ENCODE measurements around the gene C21orf58.

Gene C21orf58

DNA sequence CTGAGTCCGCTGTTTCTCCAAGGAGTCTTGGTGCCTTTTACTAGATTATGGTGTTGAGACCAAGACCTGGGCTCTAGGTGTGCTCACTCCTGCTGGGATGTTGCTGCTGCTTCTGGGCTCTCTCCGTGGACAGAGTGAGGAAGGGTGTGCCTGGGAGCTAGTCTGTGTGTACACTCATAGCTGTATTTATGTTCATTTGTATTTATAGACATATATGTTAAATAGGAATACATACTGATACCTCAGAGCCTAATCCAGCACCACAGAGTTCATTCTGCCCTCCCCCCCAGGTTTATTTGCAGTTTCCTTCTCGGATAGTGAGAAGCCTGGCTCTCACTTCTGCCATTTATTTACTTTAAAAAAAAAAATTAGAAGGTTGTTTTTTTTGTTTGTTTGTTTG lies 12.9 kb upstream of the C21orf58 start:
- DNase-seq (ENCODE audit: low read depth): no peak
- no peak for TF ChIP-seq CTCF (conservative IDR thresholded peaks at IDR 0.05; ENCODE audit: low read depth, low read length)
- H3K4me3 ChIP-seq (ENCODE audit: low read length): no peak overlapping the region

DNA sequence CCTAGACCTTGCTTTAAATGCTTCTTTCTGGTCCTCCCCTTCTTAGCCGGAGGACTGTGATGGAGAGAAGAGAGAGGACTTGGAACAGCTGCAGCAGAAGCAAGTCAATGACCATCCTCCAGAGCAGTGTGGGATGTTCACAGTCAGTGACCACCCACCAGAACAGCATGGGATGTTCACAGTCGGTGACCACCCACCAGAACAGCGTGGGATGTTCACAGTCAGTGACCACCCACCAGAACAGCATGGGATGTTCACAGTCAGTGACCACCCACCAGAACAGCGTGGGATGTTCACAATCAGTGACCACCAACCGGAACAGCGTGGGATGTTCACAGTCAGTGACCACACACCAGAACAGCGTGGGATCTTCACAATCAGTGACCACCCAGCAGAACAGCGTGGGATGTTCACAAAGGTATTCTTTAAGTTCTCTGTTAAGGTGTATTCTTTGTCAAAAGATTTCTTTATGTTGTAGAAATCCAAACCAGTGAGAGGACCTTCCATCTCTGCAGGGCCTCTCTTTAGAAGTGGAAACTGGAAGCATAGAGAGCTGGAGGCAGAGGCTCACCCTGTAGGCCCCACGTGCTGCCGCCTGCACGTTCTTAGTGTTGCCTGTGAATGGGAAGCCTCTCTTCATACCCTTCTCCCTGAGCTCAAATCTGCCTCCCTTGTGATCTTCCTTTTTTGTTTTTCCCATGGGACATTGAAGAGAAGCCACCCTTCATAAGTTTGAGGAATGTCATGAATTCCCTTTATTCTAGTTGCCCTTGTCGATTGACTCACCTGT lies 10.9 kb upstream of the C21orf58 start:
- TF ChIP-seq CTCF (conservative IDR thresholded peaks at IDR 0.05; ENCODE audit: low read depth, low read length): no peak
- H3K4me3 ChIP-seq (ENCODE audit: low read length): no peak overlapping the region
- no peak for DNase-seq (ENCODE audit: low read depth)

DNA sequence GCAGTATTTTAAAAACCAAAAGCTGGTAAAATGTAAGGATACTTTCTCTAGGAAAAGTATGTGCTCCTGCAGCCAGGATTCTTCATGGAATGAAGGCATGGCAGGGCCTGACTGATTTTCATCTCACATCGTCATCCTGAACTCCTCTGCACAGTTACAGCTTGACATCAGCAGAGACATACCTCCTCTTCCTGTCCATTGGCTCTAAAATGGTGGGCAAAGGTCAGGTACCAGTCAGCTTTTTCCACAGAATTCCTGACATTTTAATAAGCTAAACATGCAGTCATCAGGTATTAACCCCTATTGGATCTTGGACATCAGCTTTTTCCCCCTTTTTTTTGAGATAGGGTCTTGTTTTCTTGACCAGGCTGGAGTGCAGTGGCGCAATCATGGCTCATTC lies 6.1 kb upstream of the C21orf58 start:
- no peak for TF ChIP-seq CTCF (conservative IDR thresholded peaks at IDR 0.05; ENCODE audit: low read depth, low read length)
- DNase-seq (ENCODE audit: low read depth): no peak

DNA sequence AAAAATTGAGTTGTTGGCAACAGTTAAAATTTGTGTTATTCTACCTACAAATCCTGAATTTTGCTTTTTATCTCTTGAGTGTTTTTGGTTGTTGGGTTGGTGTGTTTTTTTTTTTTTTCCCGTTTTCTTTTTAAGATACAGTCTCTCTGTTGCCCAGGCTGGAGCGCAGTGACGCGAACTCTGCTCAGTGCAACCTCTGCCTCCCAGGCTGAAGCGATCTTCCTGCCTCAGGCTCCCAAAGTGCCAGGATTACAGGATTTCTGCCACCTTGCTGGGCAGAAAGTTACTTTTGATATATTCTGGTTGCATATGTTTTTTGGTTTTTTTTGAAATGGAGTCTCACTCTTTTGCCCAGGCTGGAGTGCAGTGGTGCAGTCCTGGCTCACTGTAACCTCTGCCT lies 4.5 kb upstream of the C21orf58 start:
- DNase-seq (ENCODE audit: low read depth): no peak
- no peak for TF ChIP-seq CTCF (conservative IDR thresholded peaks at IDR 0.05; ENCODE audit: low read depth, low read length)
- H3K4me3 ChIP-seq (ENCODE audit: low read length): no peak overlapping the region

More for the DNA sequence above, 6.1 kb upstream of the C21orf58 start:
- H3K4me3 ChIP-seq (ENCODE audit: low read length): no peak overlapping the region

GRCh38 chr21:46327711-46328110 lies 4.0 kb upstream of the C21orf58 start:
- no peak for TF ChIP-seq CTCF (conservative IDR thresholded peaks at IDR 0.05; ENCODE audit: low read depth, low read length)
- DNase-seq (ENCODE audit: low read depth): no peak
- H3K4me3 ChIP-seq (ENCODE audit: low read length): no peak overlapping the region

DNA sequence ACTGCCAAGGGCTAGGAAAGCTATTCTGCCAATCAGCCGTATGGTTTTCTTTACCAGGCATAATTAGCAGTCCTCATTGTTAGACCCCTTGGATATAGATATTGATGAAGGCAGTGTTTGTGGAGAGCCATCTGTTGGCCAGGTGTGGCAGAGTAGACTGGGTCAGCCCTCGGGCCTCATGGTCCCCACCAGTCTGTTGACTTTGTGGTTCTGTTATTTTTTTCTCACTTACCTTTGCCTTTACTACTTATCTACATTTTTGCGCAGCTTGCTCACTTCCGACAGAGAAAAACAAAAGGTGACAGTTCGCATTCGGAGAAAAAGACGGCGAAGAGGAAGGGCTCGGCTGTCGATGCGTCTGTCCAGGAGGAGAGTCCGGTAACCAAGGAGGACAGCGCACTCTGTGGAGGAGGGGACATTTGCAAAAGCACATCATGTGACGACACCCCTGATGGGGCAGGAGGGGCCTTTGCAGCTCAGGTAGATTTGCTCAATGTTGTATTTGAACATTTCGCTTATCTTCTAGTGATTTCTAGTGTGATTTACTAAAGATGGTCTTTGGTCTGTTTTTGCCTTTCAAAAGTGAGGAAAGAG lies 2.5 kb upstream of the C21orf58 start:
- TF ChIP-seq CTCF (conservative IDR thresholded peaks at IDR 0.05; ENCODE audit: low read depth, low read length): no peak

More for the DNA sequence above, 2.5 kb upstream of the C21orf58 start:
- DNase-seq (ENCODE audit: low read depth): no peak
- no peak overlapping the region for H3K4me3 ChIP-seq (ENCODE audit: low read length)
